Uterus (tissue), 4 donors: ENCODE data around the gene SH3RF3. TPM values are rescaled to one million over a fixed set of nuclear protein-coding genes. Genes with fewer than 3 reads are reported as not detected.

Source experiments
- DNase-seq, 2 donors: peaks; one replicate each; pipeline ENCODE4 v3.0.0-alpha.2; 2019 to 2020
- H3K27ac ChIP-seq, 2 donors: fragments of 200-600 bp; sonication (generic); 1 replicate in 1 of 2; 2 replicates in 1 of 2; pipeline ENCODE4 v1.5.1; 2016 to 2018
- H3K27me3 ChIP-seq, 2 donors: fragments of 200-600 bp; sonication (generic); one replicate each; pipeline ENCODE4 v1.5.1; 2018 to 2019; ENCODE audit warnings: control low read depth in 1 of 2
- H3K36me3 ChIP-seq, 2 donors: fragments of 200-600 bp; sonication (generic); one replicate each; pipeline ENCODE4 v1.5.1; 2019; ENCODE audit warnings: control low read depth in 1 of 2
- H3K4me1 ChIP-seq, 2 donors: fragments of 200-600 bp; sonication (generic); one replicate each; pipeline ENCODE4 v1.5.1; 2018 to 2019; ENCODE audit warnings: control low read depth in 1 of 2
- H3K4me3 ChIP-seq, 2 donors: fragments of 200-600 bp; sonication (generic); 1 replicate in 1 of 2; 2 replicates in 1 of 2; pipeline ENCODE4 v1.5.1; 2018 to 2019; ENCODE audit warnings: mild to moderate bottlenecking in 1 of 2
- H3K9me3 ChIP-seq, 2 donors: fragments of 200-600 bp; sonication (generic); one replicate each; pipeline ENCODE4 v1.5.1; 2019; ENCODE audit warnings: control low read depth in 1 of 2
- CTCF ChIP-seq, 4 experiments: fragments of 200-600 bp in 2 of 4; fragments of 450-650 bp in 2 of 4; sonication (generic) in 2 of 4; IDR thresholded peaks; one replicate each; pipeline ENCODE4 v1.5.1; 2016 to 2019; ENCODE audit warnings: antibody characterized with exemption in 4 of 4, mild to moderate bottlenecking in 2 of 4, moderate library complexity in 1 of 4
- POLR2A ChIP-seq, 2 donors: fragments of 450-650 bp; IDR thresholded peaks; one replicate each; pipeline ENCODE4 v1.6.1; 2016; ENCODE audit warnings: antibody characterized with exemption in 2 of 2, mild to moderate bottlenecking in 1 of 2, moderate library complexity in 1 of 2
- intact Hi-C: fragments of 100-400 bp; cut with DNase I; formaldehyde crosslinking; loops from one replicate; pipeline ENCODE4 v1.15.1; 2023; ENCODE audit warnings: low total_unique reads
- total RNA-seq, 4 donors: library from RNA; depleted of rRNA in 3 of 4; stranded (reverse); fragments of >200 nt in 3 of 4; gene quantifications; one replicate each; pipeline versions ENCODE4 v1.1.0 to v1.2.4, GENCODE V29; 2014 to 2023
- donor health status: DM: yes; HTN: yes; CAD: no.

SH3RF3 gene
- total RNA-seq, 4 donors from 2014 or later, result 5.1 to 10.2 (median 8.7) TPM; not detected in 1

GRCh38 chr2:109172556-109173105 is 43.6 kb downstream of the SH3RF3 start:
- peak overlapping the region; percentile 56 to 62 for H3K27ac ChIP-seq
- no peak overlapping the region for H3K4me3 ChIP-seq
- H3K9me3 ChIP-seq, result no peaks in the 10 kb centered on the region
- intact Hi-C loops, result no loop called here
- H3K36me3 ChIP-seq, result no peaks in the 10 kb centered on the region
- TF ChIP-seq POLR2A (IDR thresholded peaks at IDR 0.05) (no peak), CTCF (IDR thresholded peaks at IDR 0.05) (no peak)
- DNase-seq, result no peak
- H3K4me1 ChIP-seq, result peaks cover 3 to 14% of the 10 kb centered on the region in 2 donors
- H3K27me3 ChIP-seq, result no peaks in the 10 kb centered on the region

GRCh38 chr2:109173311-109174171 is 44.5 kb downstream of the SH3RF3 start:
- intact Hi-C loops, result no loop called here
- H3K9me3 ChIP-seq, result no peaks in the 10 kb centered on the region
- peaks cover 3 to 14% of the 10 kb centered on the region in 2 donors for H3K4me1 ChIP-seq
- peak overlapping the region; percentile 56 to 62 for H3K27ac ChIP-seq
- TF ChIP-seq POLR2A (IDR thresholded peaks at IDR 0.05) (no peak), CTCF (IDR thresholded peaks at IDR 0.05) (no peak)
- no peaks in the 10 kb centered on the region for H3K36me3 ChIP-seq
- no peaks in the 10 kb centered on the region for H3K27me3 ChIP-seq
- H3K4me3 ChIP-seq, result no peak overlapping the region
- DNase-seq, result peak; percentile 69 to 82

GRCh38 chr2:109174214-109174613 is 45.2 kb downstream of the SH3RF3 start:
- TF ChIP-seq CTCF (IDR thresholded peaks at IDR 0.05) (no peak), POLR2A (IDR thresholded peaks at IDR 0.05) (no peak)
- Histone ChIP-seq H3K36me3 (no peaks in the 10 kb centered on the region), H3K4me3 (no peak overlapping the region), H3K27me3 (no peaks in the 10 kb centered on the region), H3K4me1 (peaks cover 3 to 14% of the 10 kb centered on the region in 2 donors), H3K9me3 (no peaks in the 10 kb centered on the region), H3K27ac (peak overlapping the region; percentile 43 to 56)
- intact Hi-C loops, result no loop called here
- DNase-seq, result no peak

- no peaks in the 10 kb centered on the region for H3K36me3 ChIP-seq
- H3K27ac ChIP-seq, result peak overlapping the region in 1 of 2 donors; percentile 56
- no peaks in the 10 kb centered on the region for H3K27me3 ChIP-seq
- H3K9me3 ChIP-seq, result no peaks in the 10 kb centered on the region
- no peak overlapping the region for H3K4me3 ChIP-seq
- TF ChIP-seq CTCF (IDR thresholded peaks at IDR 0.05), result no peak
- TF ChIP-seq POLR2A (IDR thresholded peaks at IDR 0.05), result no peak
- peaks cover 3 to 14% of the 10 kb centered on the region in 2 donors for H3K4me1 ChIP-seq
- DNase-seq, result no peak
- intact Hi-C loops, result no loop called here
Observed at GRCh38 chr2:109174626-109175349, 45.8 kb downstream of the SH3RF3 start.

- no peaks in the 10 kb centered on the region for H3K36me3 ChIP-seq
- H3K27me3 ChIP-seq, result no peaks in the 10 kb centered on the region
- H3K27ac ChIP-seq, result no peak overlapping the region
- no peak overlapping the region for H3K4me3 ChIP-seq
- DNase-seq, result no peak
- H3K4me1 ChIP-seq, result peaks cover 3 to 14% of the 10 kb centered on the region in 2 donors
- H3K9me3 ChIP-seq, result no peaks in the 10 kb centered on the region
- no peak for TF ChIP-seq CTCF (IDR thresholded peaks at IDR 0.05)
- no peak for TF ChIP-seq POLR2A (IDR thresholded peaks at IDR 0.05)
- intact Hi-C loops, result no loop called here
Observed at GRCh38 chr2:109175350-109175678, 46.3 kb downstream of the SH3RF3 start.
